Uterus (tissue), 2 donors: Measurements from ENCODE around the gene PLEKHG1.

ENCODE experiments used
- POLR2A ChIP-seq, 2 donors: fragments of 450-650 bp; IDR thresholded peaks; one replicate each; pipeline ENCODE4 v1.6.1; 2016; ENCODE audit warnings: antibody characterized with exemption in 2 of 2, mild to moderate bottlenecking in 1 of 2, moderate library complexity in 1 of 2
- TF ChIP-seq, protein P1 (sequence below), 4 experiments: fragments of 200-600 bp in 2 of 4; fragments of 450-650 bp in 2 of 4; sonication (generic) in 2 of 4; IDR thresholded peaks; one replicate each; pipeline ENCODE4 v1.5.1; 2016 to 2019; ENCODE audit warnings: antibody characterized with exemption in 4 of 4, mild to moderate bottlenecking in 2 of 4, moderate library complexity in 1 of 4

DNA sequence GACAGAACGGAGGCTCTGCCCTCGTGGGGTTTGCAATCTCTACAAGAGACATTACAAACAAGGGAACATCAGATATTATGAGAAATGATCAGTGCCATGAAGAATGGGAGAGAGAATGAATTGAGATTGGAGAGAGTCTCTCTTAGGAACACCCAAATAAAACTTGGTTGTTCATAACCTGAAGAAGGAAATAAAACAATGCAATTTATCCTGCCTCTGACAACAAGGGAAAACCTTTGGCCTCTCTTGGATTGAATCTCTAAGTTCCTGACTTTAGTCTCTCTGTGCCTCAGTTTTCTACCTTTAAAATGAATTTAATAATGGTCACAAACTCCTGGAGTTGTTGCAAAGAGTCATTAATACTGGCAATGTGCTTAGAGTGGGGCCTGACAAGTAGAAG lies 21.1 kb downstream of the PLEKHG1 start:
- TF ChIP-seq, protein P1, sequence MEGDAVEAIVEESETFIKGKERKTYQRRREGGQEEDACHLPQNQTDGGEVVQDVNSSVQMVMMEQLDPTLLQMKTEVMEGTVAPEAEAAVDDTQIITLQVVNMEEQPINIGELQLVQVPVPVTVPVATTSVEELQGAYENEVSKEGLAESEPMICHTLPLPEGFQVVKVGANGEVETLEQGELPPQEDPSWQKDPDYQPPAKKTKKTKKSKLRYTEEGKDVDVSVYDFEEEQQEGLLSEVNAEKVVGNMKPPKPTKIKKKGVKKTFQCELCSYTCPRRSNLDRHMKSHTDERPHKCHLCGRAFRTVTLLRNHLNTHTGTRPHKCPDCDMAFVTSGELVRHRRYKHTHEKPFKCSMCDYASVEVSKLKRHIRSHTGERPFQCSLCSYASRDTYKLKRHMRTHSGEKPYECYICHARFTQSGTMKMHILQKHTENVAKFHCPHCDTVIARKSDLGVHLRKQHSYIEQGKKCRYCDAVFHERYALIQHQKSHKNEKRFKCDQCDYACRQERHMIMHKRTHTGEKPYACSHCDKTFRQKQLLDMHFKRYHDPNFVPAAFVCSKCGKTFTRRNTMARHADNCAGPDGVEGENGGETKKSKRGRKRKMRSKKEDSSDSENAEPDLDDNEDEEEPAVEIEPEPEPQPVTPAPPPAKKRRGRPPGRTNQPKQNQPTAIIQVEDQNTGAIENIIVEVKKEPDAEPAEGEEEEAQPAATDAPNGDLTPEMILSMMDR (IDR thresholded peaks at IDR 0.05), result no peak
- TF ChIP-seq POLR2A (IDR thresholded peaks at IDR 0.05), result no peak
